Stimulated activated CD4-positive, alpha-beta T cell treated with anti-CD3 and anti-CD28 coated beads, Interleukin-4, amount 100 ng/mL, for 24 hours (primary cell): ENCODE measurements around the gene ISG15.
"Not testable (repeated sequence)": the region's sequence is repeated elsewhere in the genome, so short reads cannot be mapped to it uniquely, and the experiment has no call there.

Experiments used
- DNase-seq: peaks from one replicate; pipeline ENCODE4 v3.0.0-alpha.2; 2020

The ISG15 gene

DNA sequence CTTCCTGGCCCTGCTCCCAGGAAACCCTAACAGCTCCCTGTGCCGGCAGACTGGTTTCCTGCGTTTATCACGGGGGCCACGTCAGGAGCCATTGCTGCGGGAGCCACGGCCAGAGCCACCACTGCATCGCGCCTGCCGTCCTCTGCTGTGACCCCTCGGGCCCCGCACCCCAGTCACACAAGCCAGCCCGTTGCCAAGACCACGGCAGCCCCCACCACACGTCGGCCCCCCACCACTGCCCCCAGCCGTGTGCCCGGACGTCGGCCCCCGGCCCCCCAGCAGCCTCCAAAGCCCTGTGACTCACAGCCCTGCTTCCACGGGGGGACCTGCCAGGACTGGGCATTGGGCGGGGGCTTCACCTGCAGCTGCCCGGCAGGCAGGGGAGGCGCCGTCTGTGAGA is 34.7 kb downstream of the ISG15 start:
- no peak for DNase-seq

- DNase-seq, result no peak
These were observed 35.5 kb downstream of the ISG15 start for GRCh38 chr1:1048765-1049164.

- no peak for DNase-seq
These were observed 36.2 kb downstream of the ISG15 start for GRCh38 chr1:1049318-1050165.

DNA sequence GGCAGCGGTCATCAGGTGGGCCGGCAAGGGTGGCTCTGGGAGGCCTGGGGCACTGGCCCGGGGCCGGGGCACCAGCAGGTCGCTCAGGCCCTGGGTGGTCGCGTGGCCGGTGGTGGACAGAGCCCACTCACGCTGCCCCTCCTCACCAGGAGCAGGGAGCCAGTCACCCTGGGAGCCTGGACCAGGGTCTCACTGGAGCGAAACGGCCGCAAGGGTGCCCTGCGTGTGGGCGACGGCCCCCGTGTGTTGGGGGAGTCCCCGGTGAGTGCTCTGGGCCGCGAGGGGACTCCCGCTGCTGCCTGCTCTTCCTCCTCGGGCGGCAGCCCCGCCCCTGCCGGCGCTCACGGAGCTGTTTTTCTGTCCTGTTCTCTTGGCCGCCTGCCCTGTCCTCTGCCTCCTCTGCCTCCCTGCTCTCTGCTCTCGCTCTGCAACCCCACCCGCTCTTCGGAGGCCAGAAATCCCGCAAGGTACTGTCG is 37.3 kb downstream of the ISG15 start:
- no peak for DNase-seq

- no peak for DNase-seq
These were observed 38.0 kb downstream of the ISG15 start for GRCh38 chr1:1051127-1051810.

GRCh38 chr1:1052003-1052840 is 38.9 kb downstream of the ISG15 start:
- DNase-seq, result no peak

- DNase-seq, result no peak
These were observed 39.7 kb downstream of the ISG15 start for GRCh38 chr1:1053022-1053421.

- DNase-seq, result no peak
These were observed 40.4 kb downstream of the ISG15 start for GRCh38 chr1:1053682-1054081.

DNA sequence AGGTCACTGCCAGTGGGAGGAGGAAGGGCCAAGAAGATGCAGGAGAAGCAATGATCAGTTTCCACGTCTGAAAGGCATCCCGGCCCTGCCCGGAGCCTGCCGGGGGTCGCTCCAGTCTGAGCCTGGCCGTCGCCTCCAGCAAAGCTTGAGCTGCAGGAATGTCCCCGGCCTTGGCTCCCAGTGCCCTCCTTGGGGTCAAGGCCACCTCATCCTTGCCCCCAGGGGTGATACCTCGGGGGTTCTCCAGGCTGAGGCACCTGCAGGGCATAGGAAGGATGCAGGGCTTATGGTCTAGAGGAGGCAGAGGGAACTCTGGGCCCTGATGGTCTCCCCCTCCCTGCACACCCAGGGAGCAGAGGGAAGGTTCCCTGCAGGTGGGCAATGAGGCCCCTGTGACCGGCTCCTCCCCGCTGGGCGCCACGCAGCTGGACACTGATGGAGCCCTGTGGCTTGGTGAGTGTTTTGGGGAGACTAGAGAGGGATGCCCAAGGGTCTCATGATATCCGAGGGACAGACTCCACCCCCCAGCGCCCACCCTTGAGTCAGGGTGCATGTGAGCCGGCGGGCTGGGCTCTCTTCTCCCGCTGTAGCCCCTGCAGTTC is 40.9 kb downstream of the ISG15 start:
- no peak for DNase-seq

GRCh38 chr1:1054971-1055370 is 41.7 kb downstream of the ISG15 start:
- no peak for DNase-seq

DNA sequence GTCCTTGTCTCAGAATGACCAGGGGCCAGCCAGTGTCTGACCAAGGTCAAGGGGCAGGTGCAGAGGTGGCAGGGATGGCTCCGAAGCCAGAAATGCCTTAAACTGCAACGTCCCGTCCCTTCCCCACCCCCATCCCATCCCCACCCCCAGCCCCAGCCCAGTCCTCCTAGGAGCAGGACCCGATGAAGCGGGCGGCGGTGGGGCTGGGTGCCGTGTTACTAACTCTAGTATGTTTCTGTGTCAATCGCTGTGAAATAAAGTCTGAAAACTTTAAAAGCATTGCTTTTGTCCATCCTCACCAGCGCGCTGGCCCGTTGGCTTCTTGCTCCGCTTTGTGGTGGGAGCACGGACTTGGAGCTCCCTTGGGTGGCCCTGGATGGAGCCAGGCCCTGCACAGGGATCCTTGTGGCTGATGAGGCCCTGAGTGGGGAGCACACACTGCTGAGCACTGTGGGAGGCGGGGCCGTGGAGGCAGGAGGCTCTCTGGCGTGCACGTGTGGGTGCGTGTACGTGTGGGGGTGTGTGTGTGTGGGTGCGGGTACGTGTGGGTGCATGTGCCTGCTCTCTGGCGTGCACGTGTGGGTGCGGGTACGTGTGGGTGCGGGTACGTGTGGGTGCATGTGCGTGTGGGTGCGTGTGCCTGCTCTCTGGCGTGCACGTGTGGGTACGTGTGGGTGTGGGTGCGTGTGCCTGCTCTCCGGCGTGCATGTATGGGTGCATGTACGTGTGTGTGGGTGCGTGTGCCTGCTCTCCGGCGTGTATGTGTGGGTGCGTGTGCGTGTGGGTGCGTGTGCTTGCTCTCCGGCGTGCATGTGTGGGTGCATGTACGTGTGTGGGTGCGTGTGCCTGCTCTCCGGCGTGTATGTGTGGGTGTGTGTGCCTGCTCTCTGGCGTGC is 42.8 kb downstream of the ISG15 start:
- DNase-seq, result no peak

- DNase-seq, result not testable (repeated sequence)
These were observed 44.4 kb downstream of the ISG15 start for GRCh38 chr1:1057769-1058087.

DNA sequence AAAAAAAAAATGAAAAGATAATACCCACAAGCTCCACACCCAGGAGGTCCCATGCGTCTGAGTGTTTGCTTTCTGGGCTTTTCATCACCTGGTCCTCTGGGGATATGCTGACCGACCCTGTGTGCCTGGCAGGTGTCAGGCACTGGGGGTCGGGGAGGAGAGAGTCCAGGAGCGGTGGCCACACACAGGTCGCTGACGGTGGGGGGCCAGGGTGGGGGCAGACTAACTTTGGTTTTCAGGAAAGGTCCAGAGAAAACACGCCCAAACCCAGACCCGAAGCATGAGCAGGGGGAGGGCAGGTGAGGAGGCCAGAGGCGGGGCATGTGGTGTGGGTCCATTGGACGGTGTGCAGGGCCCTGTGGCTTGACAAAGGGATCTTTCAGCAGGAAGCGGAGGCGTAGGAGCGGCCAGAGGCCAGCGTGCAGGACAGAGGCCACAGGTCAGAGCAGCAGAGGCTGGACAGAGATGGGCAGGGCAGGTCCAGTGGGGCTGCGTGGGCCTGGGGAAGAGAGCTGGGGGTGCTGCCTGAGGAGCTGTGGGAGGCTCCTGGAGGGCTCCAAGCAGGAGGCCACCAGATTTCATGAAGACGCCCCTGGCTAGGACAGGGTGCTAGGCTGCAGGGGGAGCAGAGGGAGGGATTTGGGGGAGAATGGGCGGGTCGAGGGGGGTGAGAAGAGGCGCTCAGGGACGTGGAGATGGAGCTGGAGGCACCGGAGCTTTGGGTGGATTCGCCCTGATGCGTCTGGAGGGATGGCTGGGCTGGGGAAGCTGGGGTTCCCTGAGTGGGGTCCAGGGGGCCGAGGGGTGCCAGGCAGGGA is 45.0 kb downstream of the ISG15 start:
- no peak for DNase-seq

GRCh38 chr1:1058921-1059493 is 45.7 kb downstream of the ISG15 start:
- DNase-seq, result no peak

GRCh38 chr1:1059494-1060280 is 46.4 kb downstream of the ISG15 start:
- DNase-seq, result peak; percentile 92

DNA sequence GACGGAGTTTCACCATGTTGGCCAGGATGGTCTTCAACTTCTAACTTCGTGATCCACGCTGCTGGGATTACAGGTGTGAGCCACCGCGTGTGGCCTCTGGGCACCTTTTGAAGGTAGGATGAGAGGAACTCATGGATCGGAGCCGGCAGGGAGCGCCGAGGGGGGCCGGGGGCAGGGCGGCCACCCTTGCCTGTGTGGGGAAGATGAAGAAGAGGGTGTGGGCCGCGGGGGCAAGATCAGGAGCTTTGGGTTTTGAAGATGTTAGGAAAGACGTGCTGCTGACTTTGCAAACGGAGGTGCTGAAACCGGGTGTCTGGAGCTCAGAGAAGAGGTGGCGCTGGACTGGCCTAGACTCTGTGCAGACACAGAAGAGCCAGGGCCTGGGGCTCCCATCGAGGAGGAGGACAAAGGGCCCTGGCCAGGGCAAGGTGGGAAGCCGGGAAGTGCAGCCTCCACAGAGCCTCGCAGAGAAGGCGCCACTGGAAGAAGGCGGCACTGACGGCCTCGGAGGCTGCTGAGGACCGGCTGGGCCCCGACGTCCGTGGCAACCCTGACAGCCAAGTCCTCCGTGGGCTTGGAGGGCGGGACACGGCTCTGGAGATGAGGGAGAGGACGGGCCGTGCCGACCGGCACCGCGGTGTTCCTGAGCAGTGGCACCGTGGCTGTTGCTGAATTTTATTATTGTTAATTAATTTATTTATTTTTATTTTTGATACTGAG is 47.1 kb downstream of the ISG15 start:
- no peak for DNase-seq

GRCh38 chr1:1061682-1062345 is 48.5 kb downstream of the ISG15 start:
- no peak for DNase-seq

DNA sequence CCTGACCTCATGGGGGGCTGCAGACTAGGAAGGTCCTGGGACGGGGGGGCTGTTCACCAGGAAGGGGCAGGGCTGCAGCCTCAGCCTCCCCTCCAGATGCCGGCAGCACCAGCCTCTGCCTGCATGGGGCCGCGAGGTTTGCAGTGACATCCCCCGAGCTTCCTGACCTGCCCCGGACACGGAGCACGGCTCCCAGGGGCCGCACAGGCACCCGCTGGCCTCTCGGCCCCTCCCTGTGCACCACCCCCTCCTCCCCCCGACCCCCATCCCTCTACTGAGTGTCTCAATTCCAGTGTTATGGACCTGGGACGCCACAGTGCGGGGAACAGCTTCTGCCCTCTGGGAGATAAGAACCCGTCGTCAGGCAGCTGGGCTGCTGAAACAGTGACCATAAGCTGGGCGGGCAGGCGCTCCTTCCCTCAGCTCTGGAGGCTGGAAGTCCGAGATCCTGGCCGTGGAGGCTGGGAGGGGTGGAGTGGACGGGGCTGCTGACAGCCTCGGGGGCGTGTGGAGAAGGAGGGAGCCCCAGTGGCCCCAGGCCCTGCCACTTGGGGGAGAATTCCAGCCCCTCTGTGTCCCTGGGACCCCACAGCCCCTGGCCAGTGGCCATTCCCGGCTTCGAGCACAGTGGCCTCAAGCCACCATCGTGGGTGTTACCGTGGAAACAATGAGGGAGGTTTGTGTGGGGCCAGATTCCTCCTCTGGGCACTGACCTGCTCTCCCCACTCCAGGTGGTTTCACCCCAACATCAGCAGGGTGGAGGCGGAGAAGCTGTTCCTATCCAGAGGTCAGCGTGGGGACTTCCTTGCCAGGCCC is 49.3 kb downstream of the ISG15 start:
- no peak for DNase-seq
